Adipocyte (in vitro differentiated cells): ENCODE results near the gene DIPK1B.

Experiments used
- DNase-seq: peaks from one replicate; pipeline ENCODE4 v3.0.0-alpha.2; 2015; ENCODE audit warnings: low read depth
- H3K27me3 ChIP-seq: replicated peaks from 2 replicates; pipeline ENCODE4 v1.7.0; 2013; ENCODE audit warnings: mild to moderate bottlenecking, low read length, moderate library complexity; ENCODE audit not compliant: control insufficient read depth, insufficient read depth
- H3K36me3 ChIP-seq: 2 replicates; pipeline ENCODE4 v1.7.0; 2013; ENCODE audit warnings: low read length, mild to moderate bottlenecking, moderate library complexity; ENCODE audit not compliant: control insufficient read depth, insufficient read depth, severe bottlenecking
- H3K4me1 ChIP-seq: 2 replicates; pipeline ENCODE4 v1.7.0; 2013; ENCODE audit warnings: mild to moderate bottlenecking, low read length, moderate library complexity; ENCODE audit not compliant: control insufficient read depth, insufficient read depth
- H3K4me3 ChIP-seq: 2 replicates; pipeline ENCODE4 v1.7.0; 2013; ENCODE audit warnings: mild to moderate bottlenecking, low read length, moderate library complexity
- H3K9ac ChIP-seq: 2 replicates; pipeline ENCODE4 v1.7.0; 2013; ENCODE audit warnings: mild to moderate bottlenecking, low read length, moderate library complexity
- H3K9me3 ChIP-seq: 2 replicates; pipeline ENCODE4 v1.7.0; 2013; ENCODE audit warnings: mild to moderate bottlenecking, low read length, moderate library complexity; ENCODE audit not compliant: control insufficient read depth

Gene DIPK1B

DNA sequence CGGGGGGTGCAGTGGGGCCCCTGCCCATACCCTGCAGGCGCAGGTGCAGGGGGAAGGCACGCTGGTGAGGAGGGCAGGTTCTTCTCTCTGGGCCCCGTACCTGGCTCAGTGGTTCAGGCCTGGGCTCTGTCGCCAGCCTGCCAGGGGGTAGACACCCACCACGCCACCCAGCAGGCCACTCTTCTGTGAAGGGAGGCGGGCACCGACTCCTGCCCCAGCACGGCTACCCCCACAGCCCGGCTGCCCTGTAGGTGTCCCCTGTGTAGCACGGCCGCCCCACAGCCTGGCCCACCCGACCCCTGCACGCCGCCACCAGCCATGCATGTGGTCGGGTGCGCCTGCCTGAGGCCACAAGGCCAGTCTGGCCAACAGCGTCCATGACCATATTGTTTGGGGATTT is 34.2 kb downstream of the DIPK1B start:
- H3K4me3 ChIP-seq, result no peak overlapping the region
- H3K36me3 ChIP-seq, result no peaks in the 10 kb centered on the region
- no peak for DNase-seq
- H3K27me3 ChIP-seq, result peaks cover 17% of the 10 kb centered on the region
- H3K4me1 ChIP-seq, result peaks cover 4% of the 10 kb centered on the region
- peaks cover 7% of the 10 kb centered on the region for H3K9me3 ChIP-seq
- no peak overlapping the region for H3K9ac ChIP-seq

DNA sequence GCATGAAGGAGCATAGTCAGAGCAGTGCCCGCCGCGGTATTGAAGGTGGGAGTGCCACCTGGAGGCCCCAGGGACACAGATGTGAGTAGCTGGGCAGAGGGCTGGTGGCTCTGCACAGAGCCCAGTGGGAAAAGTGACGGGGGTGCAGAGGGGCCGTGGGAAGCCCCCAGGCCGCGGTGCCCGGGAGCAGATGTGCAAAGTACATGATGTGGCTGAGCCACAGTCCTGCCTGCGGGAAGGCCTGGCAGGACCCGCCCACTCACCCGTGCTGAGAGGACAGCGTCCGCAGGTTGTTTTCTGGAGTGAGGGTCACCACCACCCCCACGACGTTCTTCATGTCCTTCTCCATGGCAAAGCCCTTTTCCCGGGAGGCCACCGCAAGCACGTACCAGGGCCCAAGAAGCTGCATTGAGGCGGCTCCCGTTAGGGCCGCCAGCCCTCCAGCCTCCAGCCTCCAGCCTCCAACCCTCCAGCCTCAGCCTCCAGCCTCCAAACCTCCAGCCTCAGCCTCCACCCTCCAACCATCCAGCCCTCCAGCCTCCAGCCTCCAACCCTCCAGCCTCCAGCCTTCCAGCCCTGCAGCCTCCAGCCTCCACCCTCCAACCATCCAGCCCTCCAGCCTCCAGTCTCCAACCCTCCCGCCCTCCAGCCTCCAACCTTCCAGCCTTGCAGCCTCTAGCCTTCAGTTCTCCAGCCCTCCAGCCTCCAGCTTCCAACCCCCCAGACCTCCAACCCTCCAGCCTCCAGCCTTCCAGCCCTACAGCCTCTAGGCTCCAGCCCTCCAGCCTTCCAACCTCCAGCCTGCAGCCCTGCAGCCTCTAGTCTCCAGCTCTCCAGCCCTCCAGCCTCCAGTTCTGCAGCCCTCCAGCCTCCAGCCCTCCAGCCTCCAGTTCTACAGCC is 35.0 kb downstream of the DIPK1B start:
- Histone ChIP-seq H3K9ac (no peak overlapping the region), H3K27me3 (peaks cover 15% of the 10 kb centered on the region), H3K4me3 (no peak overlapping the region), H3K36me3 (no peaks in the 10 kb centered on the region), H3K9me3 (peaks cover 15% of the 10 kb centered on the region), H3K4me1 (no peaks in the 10 kb centered on the region)
- DNase-seq, result no peak

DNA sequence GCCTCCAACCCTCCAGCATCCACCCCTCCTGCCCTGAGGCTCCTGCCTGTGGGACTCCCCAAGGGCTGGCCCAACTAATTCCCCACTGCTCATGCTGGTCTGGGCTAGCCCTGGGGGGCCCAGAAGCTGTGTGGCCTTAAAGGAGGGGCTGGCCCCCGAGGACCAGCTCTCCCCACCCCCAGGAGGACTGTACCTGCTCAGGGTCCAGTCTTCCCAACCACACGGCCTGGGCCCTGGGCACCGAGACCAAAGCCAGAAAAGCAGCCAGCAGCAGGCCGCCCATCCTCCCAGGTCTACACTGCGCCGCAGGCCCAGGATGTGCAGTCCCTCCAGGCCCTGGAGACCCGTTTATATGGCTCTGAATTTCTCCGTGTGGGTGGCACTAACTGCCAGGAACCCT is 35.8 kb downstream of the DIPK1B start, which contains the start of gene LCN6:
Gene LCN6 (minus strand): TSS at position 325 of the 400 bp plus-strand sequence. CDS start 42 bp downstream, at position 283.
- DNase-seq, result no peak
- Histone ChIP-seq H3K4me3 (no peak within 1 kb of the TSS), H3K9me3 (peaks cover 20% of the 10 kb centered on the region), H3K27me3 (peaks cover 9% of the 10 kb centered on the region), H3K36me3 (no peaks in the 10 kb centered on the region), H3K4me1 (no peaks in the 10 kb centered on the region), H3K9ac (no peak within 1 kb of the TSS)

DNA sequence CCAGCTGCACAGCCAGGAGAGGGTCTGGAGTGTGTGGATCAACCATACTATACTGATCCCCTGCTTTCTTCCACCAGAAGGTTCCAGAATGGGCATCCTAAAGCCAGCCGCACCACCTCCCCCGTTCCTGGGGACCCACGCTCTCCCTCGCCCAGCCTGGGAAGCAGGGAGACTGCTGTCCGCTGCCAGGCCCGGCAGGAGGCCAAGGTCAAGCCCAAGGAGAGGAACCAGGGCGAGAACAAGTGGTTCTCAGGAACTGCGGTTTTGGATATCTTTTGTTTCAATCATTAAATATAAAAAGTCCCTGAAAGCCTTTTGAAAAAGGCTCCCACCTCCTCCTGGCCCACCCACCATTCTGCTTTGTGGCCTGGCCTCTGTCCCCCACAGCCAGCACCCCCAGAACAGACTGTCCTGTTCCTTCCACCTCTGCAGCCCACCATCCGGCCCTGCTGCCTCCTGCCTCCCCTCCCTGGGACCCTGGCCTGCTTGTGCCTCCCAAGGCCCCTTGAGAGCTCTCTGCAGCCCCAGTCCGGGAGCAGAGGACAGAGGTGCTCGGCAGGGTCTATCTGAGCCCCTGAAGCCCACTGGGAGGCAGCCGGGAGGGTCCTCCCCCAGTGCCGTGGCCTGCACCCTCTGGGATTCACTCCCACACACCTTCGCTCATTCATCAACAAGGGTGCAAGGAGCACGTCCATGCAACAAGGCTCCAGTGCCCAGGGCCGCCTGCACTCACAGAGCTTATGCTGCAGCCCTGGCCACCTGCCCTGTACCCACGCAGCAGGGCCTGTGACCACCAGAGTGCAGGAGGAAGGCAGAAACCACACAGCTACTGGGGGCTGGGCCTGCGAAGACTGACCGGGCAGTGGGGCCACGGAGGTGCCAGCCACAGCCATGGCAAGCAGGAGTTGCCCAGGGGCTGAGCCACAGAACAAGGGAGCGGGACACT is 36.6 kb downstream of the DIPK1B start:
- H3K4me1 ChIP-seq, result no peaks in the 10 kb centered on the region
- H3K4me3 ChIP-seq, result no peak overlapping the region
- DNase-seq, result no peak
- H3K36me3 ChIP-seq, result no peaks in the 10 kb centered on the region
- peaks cover 15% of the 10 kb centered on the region for H3K27me3 ChIP-seq
- H3K9me3 ChIP-seq, result peaks cover 21% of the 10 kb centered on the region
- no peak overlapping the region for H3K9ac ChIP-seq

DNA sequence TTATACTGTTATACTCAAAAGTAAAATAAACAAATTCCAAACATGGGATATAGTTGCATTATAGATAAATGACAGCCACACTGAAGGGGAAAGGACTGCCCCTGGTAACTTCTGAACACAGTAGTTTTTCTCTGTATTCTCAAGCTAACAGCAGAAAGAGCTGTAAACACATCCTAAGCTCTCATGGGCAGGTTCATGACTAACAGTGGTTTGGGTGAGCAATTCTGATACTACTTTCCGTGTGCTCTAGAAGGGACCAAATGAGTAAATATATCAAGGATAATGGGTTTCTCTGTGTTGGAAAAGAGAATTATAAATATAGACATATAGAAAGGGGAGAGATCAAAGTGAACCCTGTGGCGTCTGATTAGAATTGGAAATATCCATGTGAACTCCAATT is 38.2 kb downstream of the DIPK1B start:
- Histone ChIP-seq H3K4me1 (no peaks in the 10 kb centered on the region), H3K27me3 (peaks cover 18% of the 10 kb centered on the region), H3K9ac (no peak overlapping the region), H3K36me3 (no peaks in the 10 kb centered on the region), H3K4me3 (no peak overlapping the region), H3K9me3 (peaks cover 24% of the 10 kb centered on the region)
- no peak for DNase-seq

DNA sequence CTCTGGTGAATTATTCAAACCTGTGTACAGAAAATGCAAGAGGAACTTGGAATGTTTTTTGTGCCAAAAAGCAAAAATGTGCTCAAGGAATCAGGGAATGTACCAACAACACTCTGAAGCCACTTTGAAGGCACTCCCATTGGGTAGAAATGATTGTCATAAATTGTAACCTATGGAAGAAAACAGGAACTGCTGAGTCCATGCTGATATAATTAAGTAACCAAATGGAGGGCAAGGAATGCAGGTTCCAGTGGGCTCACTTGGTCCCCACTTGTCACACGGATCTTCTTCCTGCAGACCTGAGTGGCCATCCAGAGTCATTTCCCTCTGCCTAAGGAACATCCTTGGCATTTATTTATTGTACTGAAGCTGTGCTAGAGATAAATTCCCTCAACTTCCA is 38.9 kb downstream of the DIPK1B start:
- Histone ChIP-seq H3K9ac (no peak overlapping the region), H3K36me3 (no peaks in the 10 kb centered on the region), H3K4me3 (no peak overlapping the region), H3K27me3 (peaks cover 17% of the 10 kb centered on the region), H3K4me1 (no peaks in the 10 kb centered on the region), H3K9me3 (peaks cover 31% of the 10 kb centered on the region)
- no peak for DNase-seq

DNA sequence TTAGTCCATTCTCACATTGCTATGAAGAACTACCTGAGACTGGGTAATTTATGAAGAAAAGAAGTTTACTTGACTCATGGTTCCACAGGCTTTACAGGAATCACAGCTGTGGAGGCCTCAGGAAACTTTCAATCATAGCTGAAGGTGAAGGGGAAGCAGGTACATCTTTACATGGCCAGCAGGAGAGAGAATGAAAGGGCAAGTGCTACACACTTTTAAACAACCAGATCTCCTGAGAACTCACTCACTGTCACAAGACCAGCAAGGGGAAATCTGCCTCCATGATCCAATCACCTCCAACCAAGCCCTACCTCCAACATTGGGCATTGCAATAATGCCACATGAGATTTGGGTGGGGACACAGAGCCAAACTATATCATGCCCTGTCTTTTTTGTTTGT is 39.4 kb downstream of the DIPK1B start:
- no peak overlapping the region for H3K4me3 ChIP-seq
- no peaks in the 10 kb centered on the region for H3K36me3 ChIP-seq
- H3K4me1 ChIP-seq, result no peaks in the 10 kb centered on the region
- no peak overlapping the region for H3K9ac ChIP-seq
- DNase-seq, result no peak
- peaks cover 33% of the 10 kb centered on the region for H3K9me3 ChIP-seq
- H3K27me3 ChIP-seq, result peaks cover 17% of the 10 kb centered on the region

DNA sequence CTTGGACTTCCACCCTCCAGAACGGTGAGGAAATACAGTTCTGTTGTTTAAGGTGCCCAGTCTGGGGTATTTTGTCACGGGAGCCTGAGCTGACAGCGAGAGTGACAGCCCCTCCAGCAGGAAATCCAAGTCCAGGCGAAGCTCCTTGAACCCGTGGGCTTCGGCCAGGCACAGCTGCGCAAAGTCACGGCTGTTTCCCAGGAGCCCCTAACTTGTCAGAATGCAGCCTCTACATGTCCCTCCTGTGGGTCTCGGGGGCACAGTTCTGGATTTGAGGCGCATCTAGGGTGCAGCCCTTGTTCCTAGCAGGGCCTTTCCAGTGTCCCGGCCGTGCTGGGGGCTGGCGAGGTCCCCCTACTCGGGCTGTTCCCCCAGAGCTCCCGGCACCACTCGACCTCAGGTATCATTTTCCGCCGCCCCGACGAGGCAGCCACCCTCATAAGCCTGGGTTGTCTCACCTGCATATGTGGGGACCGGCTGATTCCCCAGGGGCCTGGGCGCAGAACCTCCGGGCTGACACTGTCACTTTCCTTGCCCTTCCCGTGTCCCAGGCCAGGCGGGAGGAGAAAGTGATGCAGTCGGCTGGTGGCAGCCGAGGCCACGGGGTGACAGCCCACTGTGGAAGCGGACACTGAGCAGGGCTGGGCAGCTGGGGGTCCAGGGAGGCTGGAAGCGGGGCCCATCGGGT is 41.1 kb downstream of the DIPK1B start:
- Histone ChIP-seq H3K4me1 (no peaks in the 10 kb centered on the region), H3K9ac (no peak overlapping the region), H3K36me3 (no peaks in the 10 kb centered on the region), H3K27me3 (peaks cover 22% of the 10 kb centered on the region), H3K4me3 (no peak overlapping the region), H3K9me3 (peaks cover 33% of the 10 kb centered on the region)
- no peak for DNase-seq

DNA sequence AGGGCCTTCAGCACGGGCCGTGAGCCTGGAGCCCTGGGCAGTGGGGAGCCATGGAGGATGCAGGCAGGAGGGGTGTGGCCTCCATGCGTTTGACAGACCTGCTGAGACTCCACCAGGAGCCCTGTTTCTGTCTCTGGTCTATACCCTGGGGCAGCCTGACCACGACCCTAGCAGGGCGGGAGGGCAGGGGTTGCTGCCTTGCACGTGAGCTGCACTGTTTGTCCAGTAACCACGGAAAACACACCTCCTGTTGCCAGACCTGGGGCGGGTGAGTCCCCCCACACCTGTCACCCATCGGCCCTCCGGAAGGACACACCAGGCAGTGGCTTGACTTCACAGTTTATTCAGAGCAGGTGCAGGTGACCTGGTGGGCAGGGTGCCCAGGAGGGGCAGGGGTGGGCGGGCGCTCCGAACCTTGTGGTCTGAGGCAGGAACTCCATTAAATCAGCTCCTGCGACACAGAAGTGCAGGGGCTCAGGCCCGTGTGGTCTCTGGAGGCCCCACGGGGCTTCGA is 41.7 kb downstream of the DIPK1B start:
- Histone ChIP-seq H3K4me3 (no peak overlapping the region), H3K9ac (no peak overlapping the region), H3K27me3 (peaks cover 22% of the 10 kb centered on the region), H3K9me3 (peaks cover 33% of the 10 kb centered on the region), H3K4me1 (no peaks in the 10 kb centered on the region), H3K36me3 (no peaks in the 10 kb centered on the region)
- DNase-seq, result no peak

DNA sequence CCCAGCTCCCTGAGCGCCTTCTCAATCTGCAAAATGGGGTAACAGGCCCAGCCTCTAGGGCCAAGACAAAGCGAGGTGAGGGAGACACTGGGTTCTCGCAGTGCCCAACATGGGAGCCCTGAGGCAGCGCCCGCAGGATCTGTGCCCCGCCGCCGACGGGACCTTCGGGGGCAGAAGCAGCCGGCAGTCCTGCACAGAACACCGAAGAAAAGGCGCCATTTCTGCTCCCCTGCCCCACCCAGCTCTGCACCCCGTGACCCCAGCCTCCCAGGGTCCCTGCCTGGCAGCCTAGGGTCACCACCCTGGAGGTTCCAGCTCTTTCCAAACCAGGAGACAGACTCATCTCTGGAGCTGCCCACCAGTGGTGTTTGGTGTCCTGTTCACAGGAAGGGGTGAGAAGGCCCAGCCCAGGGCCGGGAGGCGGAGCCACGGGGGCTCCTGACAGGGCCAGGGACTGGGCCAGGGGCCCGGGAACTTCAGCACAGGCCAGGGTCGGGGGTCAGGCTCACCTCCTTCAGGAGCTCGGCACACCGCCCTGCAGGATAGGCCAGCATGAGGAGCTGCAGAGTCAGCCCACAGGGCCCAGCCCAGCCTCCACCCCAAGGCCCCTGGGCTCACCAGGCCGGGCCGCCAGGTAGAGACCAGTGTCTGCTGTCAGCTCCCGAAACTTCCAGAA is 42.4 kb downstream of the DIPK1B start:
- no peak overlapping the region for H3K9ac ChIP-seq
- H3K27me3 ChIP-seq, result peaks cover 23% of the 10 kb centered on the region
- no peaks in the 10 kb centered on the region for H3K36me3 ChIP-seq
- peaks cover 33% of the 10 kb centered on the region for H3K9me3 ChIP-seq
- DNase-seq, result no peak
- H3K4me3 ChIP-seq, result no peak overlapping the region
- H3K4me1 ChIP-seq, result no peaks in the 10 kb centered on the region
